GM12801 (cell line): ENCODE data around the gene PLAGL2.

Experiments
- TF ChIP-seq, protein P1 (sequence below): IDR thresholded peaks from one replicate; pipeline ENCODE4 v1.5.1; 2011; ENCODE audit warnings: control low read depth; ENCODE audit not compliant: insufficient read length; ENCODE audit errors: extremely low read depth

The PLAGL2 gene

DNA sequence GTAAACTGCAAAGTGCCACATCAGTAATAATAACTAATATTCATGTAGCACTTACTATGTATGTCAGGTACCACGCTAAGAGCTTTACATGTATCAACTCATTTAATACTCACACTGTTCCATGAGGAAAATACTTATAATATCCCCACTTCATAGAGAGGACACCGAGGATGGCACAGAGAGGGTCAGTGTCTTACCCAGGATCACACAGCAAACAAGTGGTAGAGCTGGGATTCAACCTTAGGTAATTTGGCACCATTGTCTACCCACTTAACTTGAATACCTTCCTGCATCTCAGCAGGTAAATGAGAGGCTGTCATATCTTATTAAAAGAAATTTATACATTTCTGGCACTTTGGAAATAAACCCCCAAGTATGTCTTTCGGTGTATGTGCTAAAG lies 8.2 kb upstream of the PLAGL2 start:
- TF ChIP-seq, protein P1, sequence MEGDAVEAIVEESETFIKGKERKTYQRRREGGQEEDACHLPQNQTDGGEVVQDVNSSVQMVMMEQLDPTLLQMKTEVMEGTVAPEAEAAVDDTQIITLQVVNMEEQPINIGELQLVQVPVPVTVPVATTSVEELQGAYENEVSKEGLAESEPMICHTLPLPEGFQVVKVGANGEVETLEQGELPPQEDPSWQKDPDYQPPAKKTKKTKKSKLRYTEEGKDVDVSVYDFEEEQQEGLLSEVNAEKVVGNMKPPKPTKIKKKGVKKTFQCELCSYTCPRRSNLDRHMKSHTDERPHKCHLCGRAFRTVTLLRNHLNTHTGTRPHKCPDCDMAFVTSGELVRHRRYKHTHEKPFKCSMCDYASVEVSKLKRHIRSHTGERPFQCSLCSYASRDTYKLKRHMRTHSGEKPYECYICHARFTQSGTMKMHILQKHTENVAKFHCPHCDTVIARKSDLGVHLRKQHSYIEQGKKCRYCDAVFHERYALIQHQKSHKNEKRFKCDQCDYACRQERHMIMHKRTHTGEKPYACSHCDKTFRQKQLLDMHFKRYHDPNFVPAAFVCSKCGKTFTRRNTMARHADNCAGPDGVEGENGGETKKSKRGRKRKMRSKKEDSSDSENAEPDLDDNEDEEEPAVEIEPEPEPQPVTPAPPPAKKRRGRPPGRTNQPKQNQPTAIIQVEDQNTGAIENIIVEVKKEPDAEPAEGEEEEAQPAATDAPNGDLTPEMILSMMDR = no peak

DNA sequence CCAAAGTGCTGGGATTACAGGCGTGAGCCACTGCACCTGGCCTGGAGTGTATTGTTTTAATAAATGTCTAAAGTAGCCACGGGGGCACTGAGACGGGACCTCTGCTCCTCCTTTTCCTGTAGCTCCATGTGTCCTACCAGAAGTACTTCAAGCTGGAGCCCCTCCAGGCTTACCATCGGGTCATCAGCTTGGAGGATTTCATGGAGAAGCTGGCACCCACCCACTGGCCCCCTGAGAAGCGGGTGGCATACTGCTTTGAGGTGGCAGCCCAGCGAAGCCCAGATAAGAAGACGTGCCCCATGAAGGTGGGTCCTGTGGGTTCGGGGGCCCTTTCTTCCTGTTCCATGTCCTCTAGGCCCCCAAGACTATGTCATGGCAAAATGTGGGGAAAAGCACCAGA lies 7.6 kb upstream of the PLAGL2 start:
- TF ChIP-seq, protein P1 = no peak

DNA sequence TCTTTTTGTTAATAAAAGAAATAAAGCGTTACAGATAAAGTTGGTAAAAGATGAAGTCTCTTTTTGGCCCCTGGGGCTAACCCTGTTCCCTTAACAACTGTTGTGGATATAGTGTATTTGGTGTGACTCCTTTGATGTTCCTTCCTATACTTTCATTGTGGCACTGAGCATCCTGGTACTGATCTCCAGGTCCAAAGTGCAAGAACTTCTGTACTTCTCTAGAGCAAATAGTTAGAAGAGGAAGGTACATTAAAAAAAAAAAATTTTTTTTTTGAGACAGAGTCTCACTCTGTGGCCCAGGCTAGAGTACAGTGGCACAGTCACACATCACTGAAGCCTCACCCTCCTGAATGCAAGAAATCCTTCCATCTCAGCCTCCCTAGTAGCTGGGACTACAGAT lies 6.3 kb upstream of the PLAGL2 start:
- TF ChIP-seq, protein P1 = no peak

DNA sequence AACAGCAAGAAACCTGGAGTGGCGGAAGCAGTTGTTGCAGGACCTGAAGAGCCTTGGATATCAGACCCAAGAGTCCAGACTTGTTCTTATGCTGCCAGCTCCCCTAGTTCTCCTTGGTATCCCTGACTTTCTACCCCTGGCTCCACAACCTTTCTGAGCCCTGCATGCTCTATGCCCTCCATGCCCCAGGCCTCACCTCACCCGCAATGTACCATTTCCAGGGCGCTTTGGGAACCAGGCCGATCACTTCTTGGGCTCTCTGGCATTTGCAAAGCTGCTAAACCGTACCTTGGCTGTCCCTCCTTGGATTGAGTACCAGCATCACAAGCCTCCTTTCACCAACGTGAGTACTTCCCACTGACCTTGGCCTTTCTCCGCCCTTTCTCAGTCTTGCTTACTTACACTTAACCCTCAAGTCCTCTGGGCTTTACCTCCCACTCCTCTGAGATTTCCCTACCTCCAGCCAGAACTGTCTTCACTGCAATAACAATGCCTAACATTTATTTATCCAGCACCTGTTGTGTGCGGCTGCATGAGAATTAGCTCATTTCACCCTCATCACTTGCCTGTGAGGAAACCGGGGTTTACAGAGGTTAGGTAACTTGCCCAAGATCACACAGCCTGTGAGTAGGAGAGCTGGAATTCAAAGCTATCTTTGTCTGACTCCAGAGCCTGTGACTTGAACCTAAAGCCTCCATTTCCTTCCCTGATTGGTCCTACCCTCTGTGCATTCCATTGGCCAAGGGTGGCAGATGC lies 2.5 kb upstream of the PLAGL2 start:
- TF ChIP-seq, protein P1 = no peak

DNA sequence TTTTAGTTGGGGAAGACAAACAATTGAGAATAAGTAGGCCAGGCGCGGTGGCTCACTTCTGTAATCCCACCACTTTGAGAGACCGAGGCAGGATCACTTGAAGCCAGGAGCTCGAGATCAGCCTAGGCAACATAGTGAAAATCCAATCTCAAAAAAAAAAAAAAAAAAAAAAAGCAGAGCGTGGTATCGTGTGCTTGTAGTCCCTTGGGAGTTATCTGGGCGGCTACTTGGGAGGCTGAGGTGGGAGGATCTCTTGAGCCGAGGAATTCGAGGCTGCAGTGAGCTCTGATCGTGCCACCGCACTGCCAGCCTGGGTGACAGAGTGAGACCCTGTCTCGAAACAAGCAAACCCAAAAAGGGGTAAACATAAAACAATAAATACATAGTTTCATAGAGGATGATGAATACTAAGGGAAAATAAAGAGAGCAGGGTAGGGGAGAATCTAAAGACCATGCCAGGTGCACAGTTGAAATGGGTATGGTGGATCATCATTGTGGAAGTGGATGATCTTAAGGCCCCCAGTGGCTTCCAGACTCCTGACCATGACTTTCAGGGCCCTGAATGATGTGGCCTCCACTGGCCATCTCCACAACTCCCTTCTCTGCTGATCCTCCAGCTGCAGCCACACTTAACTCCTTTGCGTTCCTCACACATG lies 1.1 kb upstream of the PLAGL2 start:
- TF ChIP-seq, protein P1 = no peak

DNA sequence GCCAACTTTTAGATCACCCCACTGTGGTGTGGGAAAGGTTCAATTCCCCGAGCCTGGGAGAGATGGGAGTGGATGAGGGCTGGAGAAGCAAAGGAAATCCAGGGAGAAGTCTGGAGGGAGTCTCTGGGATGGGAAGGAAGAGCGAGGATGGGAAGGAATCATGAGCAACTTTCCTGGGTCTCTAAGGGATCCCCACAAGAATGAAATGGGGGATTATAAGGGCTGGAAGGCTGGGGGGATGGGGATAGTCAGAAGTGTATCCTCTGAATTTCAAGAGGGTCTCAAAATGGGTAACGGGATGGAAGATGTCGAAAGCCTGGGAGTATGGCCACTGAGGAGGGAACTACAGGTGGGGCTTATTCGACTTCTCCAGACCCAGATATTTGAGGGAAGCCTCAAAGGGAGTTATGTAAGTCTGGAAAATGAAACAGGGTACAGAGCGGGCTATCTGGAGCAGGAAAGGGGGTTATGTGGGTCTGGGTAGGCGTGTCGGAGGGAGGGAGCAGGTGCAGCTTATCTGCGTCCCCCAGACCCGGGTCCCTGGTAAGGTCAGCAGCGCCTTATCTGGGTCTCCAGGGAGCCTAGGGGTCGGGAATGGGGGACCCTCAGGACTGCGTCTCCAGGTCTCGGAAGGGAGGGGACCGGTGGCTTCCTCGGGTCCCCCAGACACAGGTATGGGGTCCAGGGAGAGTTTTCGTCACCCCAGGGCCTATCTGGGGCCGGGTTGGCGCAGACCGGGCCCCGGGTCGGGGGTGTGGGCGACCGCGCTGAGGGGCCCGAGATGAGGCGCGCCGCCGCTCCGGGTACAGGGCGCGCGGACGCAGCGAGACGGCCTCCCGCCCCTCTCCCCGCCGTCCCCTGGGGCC lies 550 bp downstream of the PLAGL2 start:
- TF ChIP-seq, protein P1 = no peak

DNA sequence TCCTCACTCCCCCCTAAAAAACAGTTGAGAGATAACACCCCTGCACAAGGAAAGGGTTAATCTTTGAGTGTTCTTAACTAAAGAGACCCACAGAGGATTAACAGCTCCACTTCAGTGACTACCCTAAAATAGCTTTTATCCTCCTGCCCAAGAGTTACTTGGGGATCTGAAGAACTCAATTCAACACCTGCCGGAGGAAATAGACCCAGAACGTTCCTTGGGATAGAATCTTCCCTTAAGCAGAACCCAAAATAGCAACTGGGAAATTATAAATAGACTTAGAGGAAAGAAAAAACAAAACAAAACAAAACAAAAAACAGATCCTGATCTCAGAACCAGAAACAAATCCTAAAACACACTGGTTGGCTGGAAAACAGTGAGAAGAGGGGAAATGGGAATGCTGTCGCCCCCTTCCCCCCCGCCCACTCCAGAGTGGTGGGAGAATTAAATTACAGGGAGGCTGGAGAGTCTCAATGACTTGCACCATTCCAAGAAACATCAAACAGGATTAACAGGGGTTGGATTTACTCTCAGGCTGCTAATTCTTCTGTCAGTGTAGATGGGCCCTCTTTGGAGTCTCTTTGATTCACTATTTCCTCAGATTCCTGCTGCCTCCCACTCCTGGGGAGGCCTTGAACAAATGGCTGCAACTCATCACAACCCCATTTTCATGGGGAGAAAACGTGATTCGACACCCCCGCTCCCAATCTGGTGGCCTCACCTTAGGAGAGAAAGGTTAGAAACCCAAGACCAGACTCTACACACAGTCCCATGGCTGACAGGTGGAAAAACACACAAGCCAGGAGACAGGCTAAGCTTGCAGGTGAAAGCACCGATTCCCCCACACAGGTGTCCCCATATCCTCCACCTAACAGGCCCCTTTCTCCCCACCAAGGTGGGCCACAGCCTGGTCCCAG lies 1.4 kb downstream of the PLAGL2 start:
- TF ChIP-seq, protein P1 = no peak
